ENCODE measurements around the gene SVOPL.

SVOPL gene

GRCh38 chr7:138726288-138726687, 25.1 kb upstream of the SVOPL start:
- Histone ChIP-seq H3K4me1 (ENCODE audit: insufficient read depth, insufficient read length) (no peaks in the 10 kb centered on the region), H3K9me3 (ENCODE audit: insufficient read depth, low read length) (no peaks in the 10 kb centered on the region), H3K36me3 (ENCODE audit: insufficient read depth, insufficient read length, low read length) (no peaks in the 10 kb centered on the region), H3K9ac (ENCODE audit: insufficient read length, low read depth) (no peak overlapping the region), H3K4me3 (ENCODE audit: insufficient read length, low read depth) (no peak overlapping the region), H3K27me3 (ENCODE audit: insufficient read depth, insufficient read length) (no peaks in the 10 kb centered on the region)
- no peak for TF ChIP-seq SUZ12 (IDR thresholded peaks at IDR 0.05; ENCODE audit: extremely low read depth, insufficient read depth, insufficient read length)
- DNase-seq (ENCODE audit: low read depth, low spot score) = no peak

GRCh38 chr7:138720286-138720685, 19.1 kb upstream of the SVOPL start:
- Histone ChIP-seq H3K4me3 (ENCODE audit: insufficient read length, low read depth) (no peak overlapping the region), H3K9me3 (ENCODE audit: insufficient read depth, low read length) (no peaks in the 10 kb centered on the region), H3K36me3 (ENCODE audit: insufficient read depth, insufficient read length, low read length) (no peaks in the 10 kb centered on the region), H3K9ac (ENCODE audit: insufficient read length, low read depth) (no peak overlapping the region), H3K27me3 (ENCODE audit: insufficient read depth, insufficient read length) (no peaks in the 10 kb centered on the region), H3K4me1 (ENCODE audit: insufficient read depth, insufficient read length) (no peaks in the 10 kb centered on the region)
- no peak for DNase-seq (ENCODE audit: low read depth, low spot score)
- no peak for TF ChIP-seq SUZ12 (IDR thresholded peaks at IDR 0.05; ENCODE audit: extremely low read depth, insufficient read depth, insufficient read length)
- no peak for TF ChIP-seq YY1 (IDR thresholded peaks at IDR 0.05; ENCODE audit: insufficient read depth, insufficient read length)
- no peak for TF ChIP-seq ZNF274 (IDR thresholded peaks at IDR 0.05; ENCODE audit: low read depth, low read length)

- H3K27me3 ChIP-seq (ENCODE audit: insufficient read depth, insufficient read length) = no peaks in the 10 kb centered on the region
- H3K4me1 ChIP-seq (ENCODE audit: insufficient read depth, insufficient read length) = no peaks in the 10 kb centered on the region
- no peak for DNase-seq (ENCODE audit: low read depth, low spot score)
- H3K9ac ChIP-seq (ENCODE audit: insufficient read length, low read depth) = no peak overlapping the region
- H3K36me3 ChIP-seq (ENCODE audit: insufficient read depth, insufficient read length, low read length) = no peaks in the 10 kb centered on the region
- TF ChIP-seq YY1 (IDR thresholded peaks at IDR 0.05; ENCODE audit: insufficient read depth, insufficient read length) (no peak), ZNF274 (IDR thresholded peaks at IDR 0.05; ENCODE audit: low read depth, low read length) (no peak), SUZ12 (IDR thresholded peaks at IDR 0.05; ENCODE audit: extremely low read depth, insufficient read depth, insufficient read length) (no peak)
- no peaks in the 10 kb centered on the region for H3K9me3 ChIP-seq (ENCODE audit: insufficient read depth, low read length)
- no peak overlapping the region for H3K4me3 ChIP-seq (ENCODE audit: insufficient read length, low read depth)
Measured at GRCh38 chr7:138716889-138717288, 15.7 kb upstream of the SVOPL start.

- TF ChIP-seq ZNF274 (IDR thresholded peaks at IDR 0.05; ENCODE audit: low read depth, low read length) (no peak), SUZ12 (IDR thresholded peaks at IDR 0.05; ENCODE audit: extremely low read depth, insufficient read depth, insufficient read length) (no peak), YY1 (IDR thresholded peaks at IDR 0.05; ENCODE audit: insufficient read depth, insufficient read length) (no peak)
- Histone ChIP-seq H3K36me3 (ENCODE audit: insufficient read depth, insufficient read length, low read length) (no peaks in the 10 kb centered on the region), H3K27me3 (ENCODE audit: insufficient read depth, insufficient read length) (no peaks in the 10 kb centered on the region), H3K4me1 (ENCODE audit: insufficient read depth, insufficient read length) (no peaks in the 10 kb centered on the region), H3K9ac (ENCODE audit: insufficient read length, low read depth) (no peak overlapping the region), H3K9me3 (ENCODE audit: insufficient read depth, low read length) (no peaks in the 10 kb centered on the region), H3K4me3 (ENCODE audit: insufficient read length, low read depth) (no peak overlapping the region)
- no peak for DNase-seq (ENCODE audit: low read depth, low spot score)
Measured at GRCh38 chr7:138713191-138713590, 12.0 kb upstream of the SVOPL start.

GRCh38 chr7:138712652-138713051, 11.5 kb upstream of the SVOPL start:
- H3K4me1 ChIP-seq (ENCODE audit: insufficient read depth, insufficient read length) = no peaks in the 10 kb centered on the region
- TF ChIP-seq ZNF274 (IDR thresholded peaks at IDR 0.05; ENCODE audit: low read depth, low read length) (no peak), SUZ12 (IDR thresholded peaks at IDR 0.05; ENCODE audit: extremely low read depth, insufficient read depth, insufficient read length) (no peak), YY1 (IDR thresholded peaks at IDR 0.05; ENCODE audit: insufficient read depth, insufficient read length) (no peak)
- H3K4me3 ChIP-seq (ENCODE audit: insufficient read length, low read depth) = no peak overlapping the region
- H3K9me3 ChIP-seq (ENCODE audit: insufficient read depth, low read length) = no peaks in the 10 kb centered on the region
- H3K27me3 ChIP-seq (ENCODE audit: insufficient read depth, insufficient read length) = no peaks in the 10 kb centered on the region
- H3K36me3 ChIP-seq (ENCODE audit: insufficient read depth, insufficient read length, low read length) = no peaks in the 10 kb centered on the region
- no peak for DNase-seq (ENCODE audit: low read depth, low spot score)
- H3K9ac ChIP-seq (ENCODE audit: insufficient read length, low read depth) = no peak overlapping the region

GRCh38 chr7:138710536-138711385, 9.6 kb upstream of the SVOPL start:
- H3K9me3 ChIP-seq (ENCODE audit: insufficient read depth, low read length) = no peaks in the 10 kb centered on the region
- no peak overlapping the region for H3K9ac ChIP-seq (ENCODE audit: insufficient read length, low read depth)
- TF ChIP-seq YY1 (IDR thresholded peaks at IDR 0.05; ENCODE audit: insufficient read depth, insufficient read length) (no peak), SUZ12 (IDR thresholded peaks at IDR 0.05; ENCODE audit: extremely low read depth, insufficient read depth, insufficient read length) (no peak), ZNF274 (IDR thresholded peaks at IDR 0.05; ENCODE audit: low read depth, low read length) (no peak)
- no peaks in the 10 kb centered on the region for H3K27me3 ChIP-seq (ENCODE audit: insufficient read depth, insufficient read length)
- no peaks in the 10 kb centered on the region for H3K4me1 ChIP-seq (ENCODE audit: insufficient read depth, insufficient read length)
- DNase-seq (ENCODE audit: low read depth, low spot score) = no peak
- no peaks in the 10 kb centered on the region for H3K36me3 ChIP-seq (ENCODE audit: insufficient read depth, insufficient read length, low read length)
- H3K4me3 ChIP-seq (ENCODE audit: insufficient read length, low read depth) = no peak overlapping the region

- Histone ChIP-seq H3K9ac (ENCODE audit: insufficient read length, low read depth) (no peak overlapping the region), H3K36me3 (ENCODE audit: insufficient read depth, insufficient read length, low read length) (no peaks in the 10 kb centered on the region), H3K9me3 (ENCODE audit: insufficient read depth, low read length) (no peaks in the 10 kb centered on the region), H3K27me3 (ENCODE audit: insufficient read depth, insufficient read length) (no peaks in the 10 kb centered on the region), H3K4me1 (ENCODE audit: insufficient read depth, insufficient read length) (no peaks in the 10 kb centered on the region), H3K4me3 (ENCODE audit: insufficient read length, low read depth) (no peak overlapping the region)
- TF ChIP-seq ZNF274 (IDR thresholded peaks at IDR 0.05; ENCODE audit: low read depth, low read length) = no peak
- TF ChIP-seq YY1 (IDR thresholded peaks at IDR 0.05; ENCODE audit: insufficient read depth, insufficient read length) = no peak
- TF ChIP-seq SUZ12 (IDR thresholded peaks at IDR 0.05; ENCODE audit: extremely low read depth, insufficient read depth, insufficient read length) = no peak
- DNase-seq (ENCODE audit: low read depth, low spot score) = no peak
Measured at GRCh38 chr7:138705167-138705566, 4.0 kb upstream of the SVOPL start.

Measured in NT2/D1 (cell line).